SK-N-SH (cell line): ENCODE measurements around the gene ACBD6. TPM values are rescaled to one million over a fixed set of nuclear protein-coding genes. Genes with fewer than 3 reads are reported as not detected.

Source experiments
- CTCF ChIA-PET: fragments of 300-600, 350-600 bp; formaldehyde crosslinking; extraction: SDS; loops from one replicate; lab custom pipeline; 2021; lab: Yijun Ruan, JAX
- POLR2A ChIA-PET: fragments of 350-600 bp; sonication (Branson Sonifier 250); formaldehyde crosslinking; extraction: SDS; loops from one replicate; lab custom pipeline; 2020; ENCODE audit warnings: antibody characterized with exemption, inconsistent platforms; lab: Yijun Ruan, JAX
- DNase-seq: peaks from one replicate; pipeline ENCODE4 v3.0.0; 2012
- H2AFZ ChIP-seq: fragments of 200-600 bp; sonication (generic); 2 replicates; pipeline ENCODE4 v1.8.1; 2016; ENCODE audit warnings: antibody characterized with exemption, mild to moderate bottlenecking, low read depth
- H3F3A ChIP-seq: fragments of 200-600 bp; sonication (generic); replicated peaks from 2 replicates; pipeline ENCODE3; 2016; ENCODE audit warnings: antibody characterized with exemption, mild to moderate bottlenecking; ENCODE audit not compliant: insufficient read depth
- H3K27ac ChIP-seq, 2 experiments: fragments of 200-500 bp in 1 of 2; fragments of 200-600 bp in 1 of 2; sonication (Bioruptor generic) in 1 of 2; sonication (generic), shearing (Covaris generic) in 1 of 2; 2 replicates each; pipeline versions ENCODE4 v1.5.1 to v1.6.1; 2014 to 2016; ENCODE audit warnings: low read depth in 2 of 2, inconsistent platforms in 1 of 2, low read length in 1 of 2, mild to moderate bottlenecking in 1 of 2, mixed read lengths in 1 of 2
- H3K27me3 ChIP-seq: fragments of 200-600 bp; sonication (generic), shearing (Covaris generic); 2 replicates; pipeline ENCODE4 v1.6.1; 2016; ENCODE audit warnings: mixed run types; ENCODE audit not compliant: insufficient read depth
- H3K36me3 ChIP-seq, 2 experiments: fragments of 200-500 bp in 1 of 2; fragments of 200-600 bp in 1 of 2; sonication (Bioruptor generic) in 1 of 2; sonication (generic) in 1 of 2; replicated peaks in 1 of 2; 2 replicates each; pipeline versions ENCODE3 to v1.5.1; 2014 to 2016; ENCODE audit warnings: low read length in 1 of 2, mild to moderate bottlenecking in 1 of 2; ENCODE audit not compliant: insufficient read depth in 2 of 2, control insufficient read depth in 1 of 2
- H3K4me1 ChIP-seq, 2 experiments: fragments of 200-500 bp in 1 of 2; fragments of 200-600 bp in 1 of 2; sonication (Bioruptor generic) in 1 of 2; sonication (generic), shearing (Covaris generic) in 1 of 2; 2 replicates each; pipeline versions ENCODE4 v1.5.1 to v1.6.1; 2014 to 2016; ENCODE audit warnings: low read depth in 1 of 2, low read length in 1 of 2, mixed run types in 1 of 2; ENCODE audit not compliant: insufficient read depth in 2 of 2, control insufficient read depth in 1 of 2
- H3K4me2 ChIP-seq: fragments of 200-600 bp; sonication (generic), shearing (Covaris generic); 2 replicates; pipeline ENCODE4 v1.6.1; 2017; ENCODE audit warnings: mixed run types
- H3K4me3 ChIP-seq, 2 experiments: fragments of 200-500 bp in 1 of 2; fragments of 200-600 bp in 1 of 2; sonication (Bioruptor generic) in 1 of 2; sonication (generic), shearing (Covaris generic) in 1 of 2; 2 replicates each; pipeline versions ENCODE4 v1.5.1 to v1.8.1; 2014 to 2016; ENCODE audit warnings: low read depth in 2 of 2, inconsistent platforms in 1 of 2, low read length in 1 of 2, mild to moderate bottlenecking in 1 of 2, mixed read lengths in 1 of 2, moderate library complexity in 1 of 2
- H3K79me2 ChIP-seq: fragments of 200-600 bp; sonication (generic); 2 replicates; pipeline ENCODE4 v1.8.1; 2017; ENCODE audit warnings: mild to moderate bottlenecking; ENCODE audit not compliant: insufficient read depth
- H3K9ac ChIP-seq: fragments of 200-600 bp; sonication (generic); 2 replicates; pipeline ENCODE4 v1.6.1; 2017; ENCODE audit warnings: mixed run types
- H3K9me2 ChIP-seq: fragments of 200-600 bp; sonication (generic); 2 replicates; pipeline ENCODE4 v1.6.1; 2017; ENCODE audit warnings: mixed run types
- H3K9me3 ChIP-seq: fragments of 200-600 bp; sonication (generic); 2 replicates; pipeline ENCODE4 v1.6.1; 2017; ENCODE audit warnings: mixed run types, mild to moderate bottlenecking, moderate library complexity
- H4K20me1 ChIP-seq: fragments of 200-600 bp; sonication (generic); 2 replicates; pipeline ENCODE4 v1.6.1; 2017; ENCODE audit warnings: mild to moderate bottlenecking, mixed run types; ENCODE audit not compliant: insufficient read depth
- EP300 ChIP-seq, 2 experiments: IDR thresholded peaks; 2 replicates each; pipeline versions ENCODE4 v1.4.0 to v1.6.1; 2012; ENCODE audit warnings: borderline replicate concordance in 1 of 2, low read depth in 1 of 2, low read length in 1 of 2
- FOXJ3 ChIP-seq: sonication (generic); formaldehyde crosslinking; IDR thresholded peaks from 2 replicates; pipeline ENCODE4 v1.5.1; 2020; ENCODE audit warnings: mild to moderate bottlenecking, missing genetic modification reagents
- MEF2A ChIP-seq: IDR thresholded peaks from 2 replicates; pipeline ENCODE4 v1.4.0; 2012; ENCODE audit warnings: low read depth, borderline replicate concordance
- NRF1 ChIP-seq: IDR thresholded peaks from 2 replicates; pipeline ENCODE4 v1.6.1; 2012; ENCODE audit warnings: low read depth, mild to moderate bottlenecking, low read length
- RAD21 ChIP-seq: IDR thresholded peaks from 2 replicates; pipeline ENCODE4 v1.6.1; 2012; ENCODE audit warnings: mild to moderate bottlenecking, low read length
- RCOR1 ChIP-seq: fragments of 150-350 bp; IDR thresholded peaks from 2 replicates; pipeline ENCODE4 v1.6.1; 2017; ENCODE audit warnings: antibody characterized with exemption, low read length
- REST ChIP-seq: IDR thresholded peaks from 2 replicates; pipeline ENCODE4 v1.6.1; 2012; ENCODE audit warnings: mild to moderate bottlenecking, low read depth, low read length, moderate library complexity
- RFX5 ChIP-seq: IDR thresholded peaks from 2 replicates; pipeline ENCODE4 v1.6.1; 2012; ENCODE audit warnings: mild to moderate bottlenecking, improper control_type of control experiment, low read length
- RXRA ChIP-seq: IDR thresholded peaks from 2 replicates; pipeline ENCODE4 v1.4.0; 2012; ENCODE audit warnings: low read depth, mild to moderate bottlenecking, borderline replicate concordance
- SMC3 ChIP-seq: IDR thresholded peaks from 2 replicates; pipeline ENCODE4 v1.6.1; 2012; ENCODE audit warnings: low read depth, low read length, improper control_type of control experiment
- TEAD4 ChIP-seq: IDR thresholded peaks from 2 replicates; pipeline ENCODE4 v1.4.0; 2012; ENCODE audit warnings: mild to moderate bottlenecking, borderline replicate concordance; ENCODE audit not compliant: insufficient read depth
- USF1 ChIP-seq: IDR thresholded peaks from 2 replicates; pipeline ENCODE4 v1.4.0; 2012; ENCODE audit warnings: low read depth, borderline replicate concordance
- ZBTB33 ChIP-seq: IDR thresholded peaks from 2 replicates; pipeline ENCODE4 v1.4.0; 2012; ENCODE audit warnings: low read depth, borderline replicate concordance
- WGBS: methylation state at CpG from one replicate; pipeline ENCODE4 v1.1.6; 2017; ENCODE audit warnings: low lambda C conversion rate; 5-methylcytosine and 5-hydroxymethylcytosine counted together
- polyA plus RNA-seq, 3 experiments: library from polyadenylated mRNA; depleted of rRNA; stranded (reverse); fragments of >200 nt; gene quantifications; 2 replicates each; pipeline ENCODE4 v1.2.3, GENCODE V29; 2012

ACBD6 gene
- polyA plus RNA-seq, 1 of the 3 experiments (the other 2 are of a cell fraction) = 60.9 TPM

- Histone ChIP-seq H3F3A (no peaks in the 10 kb centered on the region), H3K9me2 (no peaks in the 10 kb centered on the region), H3K27ac (no peak overlapping the region), H2AFZ (no peak overlapping the region), H4K20me1 (no peaks in the 10 kb centered on the region), H3K4me2 (no peak overlapping the region), H3K9me3 (no peaks in the 10 kb centered on the region), H3K36me3 (no peaks in the 10 kb centered on the region), H3K79me2 (no peaks in the 10 kb centered on the region), H3K9ac (no peak overlapping the region), H3K4me3 (no peak overlapping the region), H3K4me1 (peaks cover 0 to 2% of the 10 kb centered on the region in 2 experiments; a peak in 1 of 4 replicates), H3K27me3 (no peaks in the 10 kb centered on the region)
- 77% methylated on average over 4 of the region's 4 CpGs for WGBS
- CTCF ChIA-PET = interaction anchor here (0.7 to 1.4 kb wide), 8 partner anchors 15 to 233 kb away, joined by 3 to 5 read pairs (median 3); no protein-coding TSS in a partner anchor
- no peak for DNase-seq
- TF ChIP-seq NRF1 (no peak), SMC3 (no peak), REST (no peak), RCOR1 (no peak), RAD21 (no peak), USF1 (no peak), RFX5 (no peak), TEAD4 (no peak), EP300 (IDR thresholded peaks at IDR 0.05; ENCODE audit: borderline replicate concordance in 1 of 2, low read depth in 1 of 2, low read length in 1 of 2) (no peak), MEF2A (no peak), FOXJ3 (CRISPR knock-in tag) (no peak), RXRA (no peak), ZBTB33 (no peak)
- POLR2A ChIA-PET = no interaction called here
These were observed 254.8 kb downstream of the ACBD6 start for GRCh38 chr1:180247580-180247979.
